Esophagus muscularis mucosa (tissue), 4 donors: ENCODE measurements around the gene CORO7. TPM values are rescaled to one million over a fixed set of nuclear protein-coding genes. Genes with fewer than 3 reads are reported as not detected.

Source experiments
- DNase-seq: peaks from one replicate; pipeline ENCODE4 v3.0.0-alpha.2; 2017; ENCODE audit errors: extremely low spot score
- H3K27ac ChIP-seq, 4 donors: fragments of 200-600 bp; sonication (generic); replicated peaks in 1 of 4; 1 replicate in 3 of 4; 2 replicates in 1 of 4; pipeline ENCODE4 v1.5.1; 2016 to 2019; ENCODE audit warnings: mild to moderate bottlenecking in 1 of 4
- H3K27me3 ChIP-seq, 4 donors: fragments of 200-600 bp; sonication (generic); one replicate each; pipeline versions ENCODE4 v1.5.1 to v1.6.0; 2016 to 2019
- H3K36me3 ChIP-seq, 4 donors: fragments of 200-600 bp; sonication (generic); one replicate each; pipeline ENCODE4 v1.5.1; 2016 to 2019
- H3K4me1 ChIP-seq, 4 donors: fragments of 200-600 bp; sonication (generic); one replicate each; pipeline ENCODE4 v1.5.1; 2016 to 2019
- H3K4me3 ChIP-seq, 4 donors: fragments of 200-600 bp; sonication (generic); 1 replicate in 2 of 4; 2 replicates in 2 of 4; pipeline ENCODE4 v1.5.1; 2016 to 2019; ENCODE audit warnings: mild to moderate bottlenecking in 4 of 4, moderate library complexity in 1 of 4
- H3K9me3 ChIP-seq, 4 donors: fragments of 200-600 bp; sonication (generic); 1 replicate in 3 of 4; 2 replicates in 1 of 4; pipeline ENCODE4 v1.5.1; 2016 to 2019
- EP300 ChIP-seq: sonication (generic); formaldehyde crosslinking; IDR thresholded peaks from one replicate; pipeline ENCODE4 v1.6.1; 2017; ENCODE audit warnings: antibody characterized with exemption
- POLR2A ChIP-seq: fragments of 450-650 bp; IDR thresholded peaks from one replicate; pipeline ENCODE4 v1.6.1; 2017; ENCODE audit warnings: antibody characterized with exemption, moderate library complexity, mild to moderate bottlenecking, low read depth
- POLR2AphosphoS5 ChIP-seq, 2 donors: sonication (generic); formaldehyde crosslinking; IDR thresholded peaks; one replicate each; pipeline ENCODE4 v1.6.1; 2017; ENCODE audit warnings: antibody characterized with exemption in 2 of 2
- WGBS: methylation state at CpG from one replicate; pipeline ENCODE4 v1.1.5; 2018; 5-methylcytosine and 5-hydroxymethylcytosine counted together
- intact Hi-C: fragments of 100-400 bp; cut with DNase I; formaldehyde crosslinking; loops from one replicate; pipeline ENCODE4 v1.15.1; 2023
- total RNA-seq, 4 donors: library from RNA; depleted of rRNA; stranded (reverse); fragments of >200 nt; gene quantifications; one replicate each; pipeline versions ENCODE4 v1.1.0 to v1.2.1, GENCODE V29; 2016
- TF ChIP-seq, protein P1 (sequence below), 3 experiments: fragments of 200-600 bp in 2 of 3; fragments of 450-650 bp in 1 of 3; sonication (generic) in 2 of 3; IDR thresholded peaks; one replicate each; pipeline ENCODE4 v1.5.1; 2017 to 2019; ENCODE audit warnings: antibody characterized with exemption in 3 of 3, mild to moderate bottlenecking in 2 of 3, moderate library complexity in 1 of 3

CORO7 gene
- 10 to 100 TPM; 11.6 to 24.6 (median 21.3) TPM for total RNA-seq

DNA sequence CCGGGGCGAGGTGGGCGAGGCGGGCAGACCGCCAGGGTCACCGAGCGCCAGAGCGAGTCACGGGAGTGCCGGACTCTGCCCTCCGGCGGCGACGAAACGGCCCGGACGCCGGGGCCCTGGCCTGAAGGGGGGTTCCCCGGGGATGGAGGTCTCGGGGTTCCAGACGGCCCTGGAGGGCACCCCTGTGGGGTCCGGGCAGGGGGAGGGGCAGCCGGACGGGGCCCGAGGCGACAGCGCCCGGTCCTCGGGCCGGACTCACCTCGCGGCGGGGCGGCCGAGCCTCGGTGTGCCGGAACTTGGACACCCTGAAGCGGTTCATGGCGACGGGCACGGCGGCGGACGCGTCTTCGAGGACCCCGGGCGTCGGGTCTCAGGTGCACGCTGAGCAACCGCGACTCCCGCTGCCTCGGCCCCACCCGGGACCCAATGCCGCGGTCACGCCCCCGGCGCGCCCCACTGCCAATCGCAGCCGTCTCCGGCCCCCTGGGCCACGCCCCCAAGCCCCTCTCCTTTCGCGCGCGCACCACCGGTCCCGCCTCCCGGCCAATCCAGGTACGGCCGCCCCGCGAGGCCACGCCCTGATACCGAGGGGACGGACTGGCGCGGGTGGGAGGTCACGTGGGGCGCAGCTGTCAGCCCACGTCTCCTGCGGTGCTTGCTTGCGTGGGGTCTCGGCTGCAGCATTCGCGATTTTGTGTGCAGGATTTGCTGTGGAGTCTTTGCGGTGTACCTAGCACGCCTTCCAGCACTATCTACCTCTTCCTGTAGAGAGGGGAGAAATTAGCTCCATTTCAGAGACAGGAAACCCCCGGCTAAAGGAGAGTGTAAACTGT is at the start of gene CORO7:
TSS of gene CORO7 (minus strand) at position 397 of the 833 bp plus-strand sequence. CDS start at position 319, 78 bp downstream.
- TF ChIP-seq POLR2AphosphoS5 (IDR thresholded peaks at IDR 0.05) (peak in 1 of 2 donors; percentile 82), POLR2A (peak; percentile 70), EP300 (no peak)
- TF ChIP-seq, protein P1, sequence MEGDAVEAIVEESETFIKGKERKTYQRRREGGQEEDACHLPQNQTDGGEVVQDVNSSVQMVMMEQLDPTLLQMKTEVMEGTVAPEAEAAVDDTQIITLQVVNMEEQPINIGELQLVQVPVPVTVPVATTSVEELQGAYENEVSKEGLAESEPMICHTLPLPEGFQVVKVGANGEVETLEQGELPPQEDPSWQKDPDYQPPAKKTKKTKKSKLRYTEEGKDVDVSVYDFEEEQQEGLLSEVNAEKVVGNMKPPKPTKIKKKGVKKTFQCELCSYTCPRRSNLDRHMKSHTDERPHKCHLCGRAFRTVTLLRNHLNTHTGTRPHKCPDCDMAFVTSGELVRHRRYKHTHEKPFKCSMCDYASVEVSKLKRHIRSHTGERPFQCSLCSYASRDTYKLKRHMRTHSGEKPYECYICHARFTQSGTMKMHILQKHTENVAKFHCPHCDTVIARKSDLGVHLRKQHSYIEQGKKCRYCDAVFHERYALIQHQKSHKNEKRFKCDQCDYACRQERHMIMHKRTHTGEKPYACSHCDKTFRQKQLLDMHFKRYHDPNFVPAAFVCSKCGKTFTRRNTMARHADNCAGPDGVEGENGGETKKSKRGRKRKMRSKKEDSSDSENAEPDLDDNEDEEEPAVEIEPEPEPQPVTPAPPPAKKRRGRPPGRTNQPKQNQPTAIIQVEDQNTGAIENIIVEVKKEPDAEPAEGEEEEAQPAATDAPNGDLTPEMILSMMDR (IDR thresholded peaks at IDR 0.05) = peak in 1 of 3 experiments; percentile 13
- 0% methylated on average over 25 of the region's 92 CpGs for WGBS
- H3K27me3 ChIP-seq = no peaks in the 10 kb centered on the region
- peak within 1 kb of the TSS; percentile 69 to 97 (median 85) for H3K4me3 ChIP-seq
- intact Hi-C loops = no loop called here
- H3K4me1 ChIP-seq = peaks cover 13 to 39% (median 35%) of the 10 kb centered on the region in 4 donors
- DNase-seq = peak; percentile 99
- peaks cover 0 to 20% (median 17%) of the 10 kb centered on the region in 4 donors for H3K36me3 ChIP-seq
- no peaks in the 10 kb centered on the region for H3K9me3 ChIP-seq
- H3K27ac ChIP-seq = peak within 1 kb of the TSS; percentile 61 to 86 (median 83)

DNA sequence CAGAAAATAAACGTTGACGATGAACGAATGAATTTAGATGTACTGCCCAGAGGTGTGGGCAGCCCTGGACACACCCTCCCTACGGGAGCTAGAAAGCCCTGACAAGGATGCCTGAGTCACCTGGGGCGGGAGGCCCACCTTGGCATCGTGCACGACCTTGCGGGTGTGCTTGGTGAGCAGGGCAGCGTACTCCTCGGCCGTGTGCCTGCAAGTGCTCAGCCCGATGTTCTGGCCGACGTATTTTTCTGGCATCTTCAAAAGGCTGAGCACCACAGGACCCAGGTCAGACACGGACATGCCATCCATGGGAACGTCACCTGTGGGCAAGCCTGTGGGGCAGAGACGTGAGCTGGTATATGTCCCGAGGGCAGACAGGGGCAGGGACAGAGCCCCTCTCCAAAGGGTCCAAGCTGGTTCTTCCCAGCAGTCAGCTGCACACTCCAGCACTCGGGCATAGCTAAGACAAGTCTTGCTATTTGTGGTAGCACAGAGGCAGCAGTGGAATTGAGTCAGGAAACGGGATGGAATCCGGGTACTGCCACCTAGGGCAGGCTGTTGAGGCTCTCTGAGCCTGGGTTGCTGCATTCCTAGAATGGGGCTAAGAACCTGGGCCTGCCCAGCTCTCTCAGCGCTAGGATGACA is 47.2 kb upstream of the CORO7 start:
- no peak overlapping the region for H3K4me3 ChIP-seq
- H3K27me3 ChIP-seq = no peaks in the 10 kb centered on the region
- H3K36me3 ChIP-seq = peaks cover 12 to 92% (median 66%) of the 10 kb centered on the region in 4 donors
- no peak overlapping the region for H3K27ac ChIP-seq
- no peak for DNase-seq
- intact Hi-C loops = no loop called here
- H3K4me1 ChIP-seq = peaks cover 0 to 4% (median 0%) of the 10 kb centered on the region in 4 donors
- 82% methylated on average over 13 of the region's 22 CpGs for WGBS
- no peak for TF ChIP-seq EP300
- no peak for TF ChIP-seq POLR2A
- TF ChIP-seq POLR2AphosphoS5 (IDR thresholded peaks at IDR 0.05) = no peak
- TF ChIP-seq, protein P1 (IDR thresholded peaks at IDR 0.05) = no peak
- H3K9me3 ChIP-seq = no peaks in the 10 kb centered on the region

DNA sequence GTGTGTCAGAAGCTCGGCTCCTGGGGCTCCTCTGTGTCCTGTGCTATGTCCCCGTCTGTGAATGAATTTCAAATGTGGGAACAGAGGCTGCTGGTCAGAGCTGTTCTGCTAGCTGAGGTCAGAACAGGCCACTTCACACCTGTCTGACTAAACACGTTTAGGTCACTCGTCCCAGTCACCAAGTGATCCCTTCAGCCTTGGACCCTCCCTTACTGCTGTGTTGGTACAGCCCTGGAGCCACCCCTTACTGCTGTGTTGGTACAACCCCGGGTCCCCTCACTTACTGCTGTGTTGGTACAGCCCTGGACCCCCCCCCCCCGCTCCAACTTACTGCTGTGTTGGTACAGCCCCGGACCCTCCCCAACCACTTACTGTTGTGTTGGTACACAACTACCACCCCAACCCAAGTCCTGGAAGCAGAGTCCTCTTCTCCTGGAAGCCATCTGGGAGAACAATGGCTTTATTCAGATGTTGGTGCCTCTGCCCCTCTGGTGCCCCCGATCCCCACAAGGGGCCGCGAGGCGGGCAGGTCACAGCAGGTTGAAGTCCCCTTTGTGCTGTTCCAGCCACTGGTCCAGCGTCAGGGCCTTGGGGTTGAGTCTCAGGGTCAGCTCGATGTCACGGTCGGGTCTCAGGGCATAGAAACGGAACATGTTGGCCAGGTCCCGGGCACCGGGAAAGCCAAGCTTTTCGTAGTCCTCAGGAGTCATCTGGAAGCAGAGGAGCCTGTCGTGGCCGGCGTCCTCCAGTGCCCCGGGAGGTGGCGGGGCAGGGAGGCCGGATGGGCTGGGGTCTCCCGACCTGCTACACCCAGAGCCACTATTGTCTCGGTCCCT is 45.1 kb upstream of the CORO7 start:
- H3K27ac ChIP-seq = no peak overlapping the region
- H3K4me3 ChIP-seq = no peak overlapping the region
- intact Hi-C loops = no loop called here
- WGBS = 80% methylated on average over 10 of the region's 27 CpGs
- TF ChIP-seq POLR2A = no peak
- TF ChIP-seq, protein P1 (IDR thresholded peaks at IDR 0.05) = no peak
- no peak for TF ChIP-seq POLR2AphosphoS5 (IDR thresholded peaks at IDR 0.05)
- no peak for TF ChIP-seq EP300
- H3K36me3 ChIP-seq = peaks cover 13 to 93% (median 67%) of the 10 kb centered on the region in 4 donors
- DNase-seq = no peak
- H3K9me3 ChIP-seq = no peaks in the 10 kb centered on the region
- H3K27me3 ChIP-seq = no peaks in the 10 kb centered on the region
- H3K4me1 ChIP-seq = peaks cover 0 to 4% (median 0%) of the 10 kb centered on the region in 4 donors

DNA sequence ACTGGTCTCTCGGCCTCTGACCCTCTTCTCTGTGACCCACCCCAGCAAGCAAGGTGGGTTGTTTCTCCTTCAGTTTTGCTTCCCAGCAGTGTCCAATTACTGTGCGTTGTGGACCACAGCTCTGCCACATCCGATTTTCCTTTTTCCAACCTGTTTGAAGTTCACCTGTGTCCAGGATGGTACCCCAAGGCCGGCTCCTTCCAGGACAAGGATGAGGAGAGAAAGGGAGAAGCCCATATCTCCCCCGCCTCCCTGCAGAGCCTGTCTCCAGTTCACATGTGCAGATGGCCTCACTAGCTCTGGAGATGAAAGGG is 44.5 kb upstream of the CORO7 start:
- H3K27me3 ChIP-seq = no peaks in the 10 kb centered on the region
- WGBS = 84% methylated on average over 5 of the region's 5 CpGs
- peaks cover 0 to 4% (median 0%) of the 10 kb centered on the region in 4 donors for H3K4me1 ChIP-seq
- no peak for DNase-seq
- TF ChIP-seq, protein P1 (IDR thresholded peaks at IDR 0.05) = no peak
- TF ChIP-seq POLR2AphosphoS5 (IDR thresholded peaks at IDR 0.05) (no peak), POLR2A (no peak), EP300 (no peak)
- no peaks in the 10 kb centered on the region for H3K9me3 ChIP-seq
- intact Hi-C loops = no loop called here
- peaks cover 15 to 93% (median 67%) of the 10 kb centered on the region in 4 donors for H3K36me3 ChIP-seq
- H3K27ac ChIP-seq = no peak overlapping the region
- no peak overlapping the region for H3K4me3 ChIP-seq
